Epithelial cell of prostate (primary cell): ENCODE data around the gene UFD1.
A peak's percentile ranks its signal among the peaks of the same experiment; 100 is the strongest.

ENCODE experiments used
- DNase-seq: peaks from one replicate; pipeline ENCODE4 v3.0.0-alpha.2; 2011; ENCODE audit warnings: low read depth, low spot score
- H3K27ac ChIP-seq: fragments of 450-650 bp; 2 replicates; pipeline ENCODE4 v1.5.1; 2017; ENCODE audit warnings: mild to moderate bottlenecking

The UFD1 gene

DNA sequence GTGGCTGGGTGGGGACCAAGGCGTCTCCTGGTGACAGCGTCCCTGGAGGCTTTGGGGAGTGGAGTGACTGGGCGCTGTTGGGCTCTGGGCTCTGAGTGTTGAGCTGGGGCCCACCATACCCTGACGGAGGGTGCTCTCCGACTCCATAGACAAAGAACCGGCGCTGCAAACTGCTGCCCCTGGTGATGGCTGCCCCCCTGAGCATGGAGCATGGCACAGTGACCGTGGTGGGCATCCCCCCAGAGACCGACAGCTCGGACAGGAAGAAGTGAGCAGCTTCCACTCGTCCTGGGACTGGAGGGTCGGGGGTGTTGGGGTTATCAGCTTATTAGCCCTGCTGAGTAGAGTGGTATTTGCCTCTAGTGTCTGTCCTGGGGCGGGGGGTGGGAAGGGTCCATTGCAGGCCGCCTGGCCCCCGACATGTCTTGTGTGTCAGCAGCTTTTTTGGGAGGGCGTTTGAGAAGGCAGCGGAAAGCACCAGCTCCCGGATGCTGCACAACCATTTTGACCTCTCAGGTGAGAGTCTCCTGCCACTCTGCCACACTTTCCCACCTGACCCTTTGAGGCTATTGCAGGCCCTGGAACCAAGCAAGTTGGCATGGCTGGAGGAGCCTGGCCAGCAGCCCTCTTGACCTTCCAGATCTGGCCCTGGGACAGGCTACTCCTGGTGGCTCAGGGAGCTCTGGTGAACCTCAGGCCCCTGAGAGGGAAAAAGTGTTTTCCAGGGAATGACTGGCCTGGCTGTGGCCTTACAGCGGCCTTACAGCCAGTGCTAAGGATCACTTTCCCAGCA lies 37.6 kb upstream of the UFD1 start:
- no peak for DNase-seq
- no peak overlapping the region for H3K27ac ChIP-seq

DNA sequence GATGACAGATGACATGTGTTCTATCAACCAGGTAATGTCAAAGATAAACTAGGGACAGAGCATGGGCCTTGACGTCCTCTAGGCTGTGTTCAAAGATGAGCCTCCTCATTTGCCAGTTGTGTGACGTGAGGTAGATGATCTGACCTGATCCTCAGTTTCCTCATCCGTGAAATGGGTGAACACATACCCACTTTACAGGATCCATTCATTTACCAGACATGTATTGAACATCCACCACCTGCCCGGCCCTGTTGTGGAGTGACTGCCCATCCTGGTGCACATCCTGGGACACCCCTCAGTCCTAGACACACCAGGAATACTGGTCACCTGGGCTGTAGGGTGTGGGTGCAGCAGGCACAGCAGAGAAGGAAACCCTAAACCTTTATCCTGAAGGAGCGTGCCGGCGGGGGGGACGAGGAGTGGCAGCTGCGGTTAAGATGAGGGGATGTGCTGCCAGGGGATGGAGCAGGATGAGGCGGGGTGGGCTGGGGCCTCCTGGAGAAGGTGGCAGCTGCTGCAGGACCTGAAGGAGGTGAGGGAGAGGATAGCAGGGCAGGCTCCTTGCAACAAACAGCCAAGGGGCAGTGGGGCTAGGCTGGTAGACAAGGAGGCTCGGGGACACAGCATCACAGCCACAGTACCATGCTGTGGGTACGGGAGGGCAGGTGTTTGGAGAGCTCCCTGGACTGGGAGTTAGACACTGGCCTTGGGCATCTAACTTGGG lies 36.8 kb upstream of the UFD1 start:
- no peak for DNase-seq
- no peak overlapping the region for H3K27ac ChIP-seq

DNA sequence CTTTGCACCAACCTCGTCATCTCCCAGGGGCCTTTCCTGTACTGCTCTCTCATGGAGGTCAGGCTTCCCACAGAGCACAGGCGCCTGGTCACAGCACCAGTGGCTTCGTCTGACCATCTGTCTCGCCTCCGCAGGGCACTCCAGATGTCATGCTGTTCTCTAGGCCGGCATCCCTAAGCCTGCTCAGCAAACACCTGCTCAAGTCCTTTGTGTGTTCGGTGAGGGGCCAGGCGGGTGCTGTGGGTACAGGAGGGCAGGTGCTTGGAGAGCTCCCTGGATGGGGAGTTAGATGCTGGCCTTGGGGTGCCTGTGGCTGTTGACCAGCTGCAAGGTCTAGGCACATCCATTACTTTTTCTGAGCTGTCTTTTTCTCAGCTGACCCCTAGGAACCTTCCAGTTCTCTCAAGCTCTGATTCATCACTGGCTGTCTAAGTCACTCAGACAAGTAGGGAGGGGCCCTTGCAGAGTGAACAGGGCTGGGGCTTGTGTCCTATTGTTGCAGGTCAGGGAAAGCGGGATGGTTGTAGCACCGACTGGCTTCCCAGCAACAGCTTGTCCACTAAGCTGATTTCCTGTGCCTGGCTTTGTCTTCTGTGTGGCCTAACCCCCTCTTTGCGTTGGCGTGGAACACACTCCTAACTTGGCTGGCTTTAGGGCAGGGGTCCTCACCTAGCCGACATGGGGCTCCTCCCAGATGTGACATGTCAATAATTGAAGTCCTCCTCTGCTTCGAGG lies 36.0 kb upstream of the UFD1 start:
- H3K27ac ChIP-seq, result no peak overlapping the region
- peak; percentile 18 for DNase-seq

DNA sequence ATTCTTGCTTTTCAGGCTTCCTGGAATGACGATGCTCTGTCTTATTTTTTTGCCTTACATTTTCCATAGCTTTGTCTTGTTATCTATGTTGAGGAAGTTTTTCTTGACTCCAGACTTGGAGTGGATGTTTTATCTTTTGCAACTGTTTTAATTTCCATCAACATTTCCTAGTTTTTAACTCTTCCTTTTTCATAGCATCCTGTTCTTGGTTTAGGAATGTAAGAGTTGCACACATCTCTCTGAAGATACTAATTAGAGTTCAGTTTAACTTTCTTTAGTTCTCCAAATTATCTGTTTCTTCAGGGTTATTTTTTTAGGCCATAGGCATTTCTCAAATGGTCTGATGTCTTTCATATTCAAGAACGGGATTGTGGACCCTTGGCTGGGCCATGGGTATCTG lies 34.8 kb upstream of the UFD1 start:
- DNase-seq, result no peak
- no peak overlapping the region for H3K27ac ChIP-seq

DNA sequence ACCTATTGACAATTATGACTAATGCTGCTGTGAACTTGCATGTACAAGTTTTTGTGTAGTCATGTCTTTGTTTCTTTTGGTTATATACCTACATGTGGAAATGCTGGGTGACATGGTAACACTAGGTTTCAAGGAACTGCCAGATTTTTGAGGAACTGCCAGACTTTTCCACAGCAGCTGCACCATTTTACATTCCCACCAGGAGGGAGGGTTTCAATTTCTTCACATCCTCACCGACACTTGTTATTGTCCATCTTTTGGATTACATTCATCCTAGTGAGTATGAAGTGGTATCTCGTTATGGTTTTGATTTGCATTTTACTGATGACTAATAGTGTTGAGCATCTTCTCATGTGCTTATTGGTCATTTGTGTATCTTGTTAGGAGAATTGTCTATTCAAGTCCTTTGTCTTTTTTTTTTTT lies 31.9 kb upstream of the UFD1 start:
- H3K27ac ChIP-seq, result peak overlapping the region; percentile 76
- DNase-seq, result peak; percentile 92

DNA sequence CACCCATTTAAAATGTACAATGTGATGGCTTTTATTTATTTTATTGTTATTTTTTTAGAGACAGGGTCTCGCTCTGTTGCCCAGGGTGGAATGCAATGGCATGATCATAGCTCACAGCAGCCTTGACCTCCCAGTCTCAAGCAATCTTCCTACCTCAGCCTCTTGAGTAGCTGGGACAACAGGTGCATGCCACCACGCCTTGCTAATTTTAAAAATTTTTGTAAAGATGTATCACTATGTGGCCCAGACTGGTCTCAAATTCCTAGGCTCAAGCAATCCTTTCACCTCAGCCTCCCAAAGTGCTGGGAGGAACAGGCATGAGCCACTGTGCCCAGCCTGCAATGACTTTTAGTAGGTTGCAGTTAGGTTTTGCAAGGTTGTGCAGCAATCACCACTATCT lies 30.9 kb upstream of the UFD1 start:
- H3K27ac ChIP-seq, result no peak overlapping the region
- DNase-seq, result no peak

DNA sequence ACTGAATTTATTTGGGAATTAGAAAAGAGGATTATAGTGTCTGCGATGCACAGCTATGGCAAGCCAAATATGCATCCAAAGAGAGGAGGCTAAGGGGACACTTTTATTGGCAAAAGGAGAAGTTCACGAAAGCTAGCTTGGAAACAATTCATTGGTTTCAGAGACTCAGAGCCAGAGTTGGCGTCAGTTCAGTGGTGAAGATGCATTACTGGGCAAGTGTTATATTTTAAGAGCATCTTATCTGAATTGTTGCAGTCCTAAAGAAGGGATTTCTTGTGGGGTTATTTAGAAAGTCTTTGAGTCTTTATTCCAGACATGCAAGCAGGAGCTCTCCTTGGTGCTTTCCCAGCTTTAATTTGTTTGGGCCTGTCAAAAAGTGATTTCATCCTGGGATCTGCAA lies 30.2 kb upstream of the UFD1 start:
- H3K27ac ChIP-seq, result no peak overlapping the region
- no peak for DNase-seq

DNA sequence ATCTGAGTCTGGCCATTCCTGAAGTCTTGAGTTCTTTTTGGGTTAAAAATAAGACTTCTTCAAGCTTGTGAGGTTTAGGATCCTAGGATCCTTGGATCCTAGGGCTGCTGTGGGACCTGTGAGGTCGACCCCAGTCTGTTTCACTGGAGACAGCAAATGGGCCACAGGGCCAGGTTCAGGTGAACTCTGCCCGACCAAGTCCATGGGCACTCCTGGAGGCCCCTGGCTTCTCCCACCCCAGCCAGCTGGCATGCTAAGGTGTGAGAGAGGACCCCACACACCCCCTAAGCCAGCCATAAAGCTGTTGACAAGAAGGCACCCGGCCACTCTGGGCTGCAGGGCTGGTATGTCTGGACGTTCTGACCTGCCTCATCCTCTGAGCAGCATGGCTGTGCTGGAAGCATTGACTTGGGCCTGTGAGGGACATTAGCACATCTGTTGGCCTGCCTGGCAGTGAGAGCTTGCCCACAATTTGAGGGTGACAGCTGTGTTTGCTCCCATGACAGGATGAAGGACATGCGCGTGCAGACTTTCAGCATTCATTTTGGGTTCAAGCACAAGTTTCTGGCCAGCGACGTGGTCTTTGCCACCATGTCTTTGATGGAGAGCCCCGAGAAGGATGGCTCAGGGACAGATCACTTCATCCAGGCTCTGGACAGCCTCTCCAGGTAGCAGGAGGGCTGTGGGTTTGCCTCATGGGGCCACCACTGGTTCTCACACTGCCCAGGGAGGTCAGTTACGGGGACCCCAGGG lies 29.2 kb upstream of the UFD1 start:
- no peak for DNase-seq
- no peak overlapping the region for H3K27ac ChIP-seq

DNA sequence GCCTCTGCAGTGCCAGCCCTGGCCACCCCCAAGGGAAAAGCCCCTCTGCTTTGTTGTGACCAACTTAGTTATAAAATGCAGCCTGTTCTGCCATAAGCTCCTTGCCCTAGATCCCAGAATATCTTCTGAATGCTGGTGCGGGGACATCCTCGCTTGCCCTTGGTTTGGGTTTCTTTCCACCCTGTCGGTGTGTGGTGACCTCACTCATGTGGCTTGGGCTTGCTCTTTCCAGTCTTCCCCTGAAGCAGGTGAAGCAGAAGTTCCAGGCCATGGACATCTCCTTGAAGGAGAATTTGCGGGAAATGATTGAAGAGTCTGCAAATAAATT lies 28.5 kb upstream of the UFD1 start:
- H3K27ac ChIP-seq, result no peak overlapping the region
- DNase-seq, result no peak

DNA sequence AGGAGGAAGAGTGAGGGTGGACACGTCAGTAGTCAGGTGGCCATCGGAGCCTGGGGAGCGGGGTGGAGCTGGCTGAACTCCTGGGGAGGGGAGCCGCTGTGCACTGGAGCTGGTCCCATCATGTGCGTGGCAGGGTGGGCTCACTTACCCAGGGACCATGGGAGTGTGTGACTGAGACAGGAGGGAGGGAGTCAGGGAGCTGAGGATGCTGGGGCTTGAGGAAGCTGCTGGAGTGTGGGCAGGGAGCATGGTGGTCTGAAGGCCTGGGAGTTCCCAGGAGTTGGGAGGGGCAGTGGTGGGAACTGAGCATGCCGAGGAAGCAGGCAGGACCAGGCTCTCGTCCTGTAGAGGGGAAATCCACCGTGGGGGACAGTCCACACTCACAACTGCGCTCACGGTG lies 27.2 kb upstream of the UFD1 start:
- H3K27ac ChIP-seq, result no peak overlapping the region
- DNase-seq, result no peak

DNA sequence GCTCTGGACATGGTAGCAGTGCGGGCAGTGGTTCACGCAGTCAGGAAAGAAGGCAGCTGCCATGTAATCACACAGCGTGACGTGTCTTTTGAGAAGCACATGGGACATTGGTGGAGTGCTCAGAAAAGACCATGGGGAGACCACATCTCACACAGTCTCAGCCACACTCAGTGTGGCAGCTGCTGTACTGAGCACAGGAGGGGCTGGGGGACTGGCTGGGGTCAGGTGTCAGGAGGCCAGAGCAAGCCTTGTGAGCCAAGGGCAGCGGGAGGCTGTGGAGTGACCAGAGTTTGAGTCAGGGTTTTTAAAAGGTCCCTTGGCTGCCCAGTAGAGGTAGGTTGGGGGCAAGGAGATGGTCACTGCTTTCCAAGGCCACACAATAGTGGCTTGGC lies 26.7 kb upstream of the UFD1 start:
- no peak overlapping the region for H3K27ac ChIP-seq
- DNase-seq, result no peak

DNA sequence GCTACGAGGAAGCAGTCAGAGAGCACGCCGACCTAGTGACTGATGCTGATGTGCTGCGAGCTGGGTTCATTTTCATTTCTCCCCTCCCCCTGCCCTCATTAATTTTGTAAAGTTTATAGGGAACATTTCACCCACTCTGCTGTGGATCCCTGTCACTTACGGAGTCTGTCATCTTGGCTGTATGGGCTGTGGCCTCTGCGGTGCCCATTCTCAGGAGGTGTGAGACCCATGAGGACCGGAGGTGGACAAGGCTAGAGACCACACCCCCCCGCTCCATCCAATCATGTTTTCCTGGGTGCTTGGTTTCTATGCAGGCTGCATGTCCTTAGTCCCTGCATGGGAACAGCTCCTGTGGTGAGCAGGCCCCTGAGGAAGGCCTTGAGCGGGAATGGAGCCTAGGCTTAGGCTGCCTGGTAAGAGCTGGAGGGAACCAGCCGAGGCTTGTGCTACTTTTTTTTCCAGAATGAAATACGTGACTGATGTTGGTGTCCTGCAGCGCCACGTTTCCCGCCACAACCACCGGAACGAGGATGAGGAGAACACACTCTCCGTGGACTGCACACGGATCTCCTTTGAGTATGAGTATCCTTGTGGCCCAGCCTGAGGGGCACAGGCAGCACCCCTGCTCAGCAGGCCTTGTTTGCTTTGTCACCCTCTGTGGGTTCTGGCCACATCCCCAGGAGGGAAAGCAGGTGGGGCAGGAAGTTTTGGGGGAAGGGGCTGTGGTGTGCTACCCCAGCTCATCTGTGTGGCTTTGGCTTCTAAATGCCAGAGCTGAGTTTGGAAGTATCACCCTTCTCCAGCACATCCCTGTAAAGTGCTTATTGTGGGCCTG lies 26.1 kb upstream of the UFD1 start:
- no peak for DNase-seq
- H3K27ac ChIP-seq, result no peak overlapping the region

DNA sequence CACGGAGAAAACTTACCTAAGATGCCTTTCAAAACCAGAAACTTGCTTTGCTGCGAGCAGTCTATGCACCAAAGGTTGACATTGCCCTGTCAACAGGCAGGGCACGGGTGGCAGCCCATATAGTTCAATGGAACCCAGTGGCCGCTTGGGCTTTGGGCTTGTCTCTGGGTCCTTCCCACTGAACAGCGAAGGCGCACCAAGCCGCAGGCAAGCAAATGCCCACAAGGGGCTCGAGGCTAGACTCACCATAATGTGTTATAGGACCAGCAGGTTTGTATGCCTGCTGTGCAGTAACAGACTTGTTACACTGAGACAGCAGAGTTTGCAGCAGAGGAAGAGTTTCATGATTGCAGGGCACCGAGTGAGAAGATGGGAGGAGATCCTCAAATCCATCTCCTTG lies 24.9 kb upstream of the UFD1 start:
- no peak overlapping the region for H3K27ac ChIP-seq

DNA sequence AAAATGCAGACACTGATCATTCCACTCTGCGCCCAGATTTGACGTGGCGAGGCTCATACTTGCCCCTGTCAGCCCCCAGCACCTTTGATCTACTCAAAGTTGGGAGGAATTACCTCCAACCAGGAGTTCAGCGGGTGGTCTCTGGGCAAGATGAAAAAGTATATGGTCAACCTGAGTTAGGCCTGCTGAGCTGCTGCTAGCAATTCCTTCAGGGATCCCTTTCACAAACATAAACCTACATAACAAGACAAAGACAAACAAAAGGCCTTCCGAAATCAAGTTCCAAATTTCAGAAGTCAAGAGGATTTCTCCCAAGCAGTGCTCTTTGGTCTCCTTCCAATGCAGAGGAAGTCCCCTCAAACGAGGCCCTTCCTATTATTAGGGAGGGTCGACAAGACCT lies 24.4 kb upstream of the UFD1 start:
- no peak overlapping the region for H3K27ac ChIP-seq
- DNase-seq, result no peak

More for the DNA sequence above, 24.9 kb upstream of the UFD1 start:
- DNase-seq, result no peak

DNA sequence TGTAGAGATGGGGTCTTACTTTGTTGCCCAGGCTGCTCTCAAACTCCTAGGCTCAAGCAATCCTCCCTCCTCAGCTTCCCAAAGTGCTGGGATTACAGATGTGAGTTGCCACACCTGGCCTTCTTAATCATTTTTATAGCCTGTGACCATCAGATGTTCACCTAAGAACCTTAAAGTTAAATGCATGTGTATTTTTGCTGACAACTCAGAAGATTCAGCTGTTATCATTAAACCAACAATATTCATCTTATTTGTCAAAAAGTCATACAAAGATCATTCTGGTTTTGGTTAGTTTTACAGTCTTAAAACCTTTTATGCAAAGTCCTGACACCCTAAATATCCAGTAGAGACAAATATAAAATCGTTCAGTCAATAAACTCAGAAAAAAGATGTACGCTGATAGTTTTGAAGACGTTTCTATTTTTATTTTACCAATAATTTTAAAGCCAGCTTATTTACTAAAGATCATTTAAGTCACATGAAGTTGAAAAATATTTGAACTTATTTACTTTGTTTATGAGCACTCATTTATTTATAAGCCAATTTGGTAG lies 23.0 kb upstream of the UFD1 start:
- no peak for DNase-seq

DNA sequence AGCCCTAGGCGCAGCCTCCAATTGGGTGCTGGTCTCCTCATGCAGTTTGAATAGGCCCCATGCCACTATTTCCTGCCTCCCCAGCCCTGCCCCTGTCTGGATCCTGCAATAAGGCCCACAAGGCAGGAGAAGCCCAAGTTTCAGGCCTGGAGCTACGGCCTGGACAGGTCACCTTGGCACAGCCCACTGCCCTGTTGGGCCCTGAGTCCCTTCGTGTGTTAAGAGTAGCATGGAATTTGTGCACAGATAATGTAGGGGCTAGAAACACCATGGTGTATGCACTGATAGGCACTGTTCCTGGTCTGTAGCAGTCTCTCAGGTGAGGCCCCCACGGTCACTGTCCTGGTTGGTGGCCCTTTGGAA lies 20.9 kb upstream of the UFD1 start:
- no peak overlapping the region for H3K27ac ChIP-seq
- no peak for DNase-seq

More for the DNA sequence above, 23.0 kb upstream of the UFD1 start:
- no peak overlapping the region for H3K27ac ChIP-seq

DNA sequence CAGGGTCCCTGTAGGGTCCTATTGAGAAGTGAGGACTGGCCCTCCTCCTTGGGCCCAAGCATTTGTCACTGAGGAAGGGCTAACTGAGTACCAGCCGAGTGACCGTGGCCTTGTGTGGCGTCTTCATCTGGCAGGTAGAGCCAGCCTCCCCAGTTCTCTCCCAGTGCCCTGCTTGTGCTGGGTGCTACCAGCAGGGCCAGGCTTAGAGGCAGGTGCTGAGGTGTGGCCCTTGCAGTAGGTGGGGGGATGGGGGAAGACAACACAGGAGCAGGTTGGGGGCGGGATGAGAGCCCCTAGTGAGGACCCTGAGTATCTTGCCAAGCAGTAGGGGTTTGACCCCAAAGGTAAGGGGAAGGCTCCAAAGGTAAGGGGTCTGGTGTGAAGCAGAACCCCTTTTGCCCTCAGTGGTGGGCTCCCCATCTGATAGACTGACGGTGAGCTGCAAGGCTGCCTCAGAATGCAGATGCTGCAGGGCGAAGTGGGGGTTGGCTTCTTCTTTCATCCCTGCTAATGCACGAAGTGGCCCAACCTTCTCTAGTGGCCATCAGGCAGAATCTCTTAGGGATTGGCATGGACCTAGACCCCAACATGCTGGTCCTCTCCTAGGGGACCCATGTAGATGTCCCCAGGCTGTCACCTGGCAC lies 20.4 kb upstream of the UFD1 start:
- DNase-seq, result no peak
- H3K27ac ChIP-seq, result no peak overlapping the region

DNA sequence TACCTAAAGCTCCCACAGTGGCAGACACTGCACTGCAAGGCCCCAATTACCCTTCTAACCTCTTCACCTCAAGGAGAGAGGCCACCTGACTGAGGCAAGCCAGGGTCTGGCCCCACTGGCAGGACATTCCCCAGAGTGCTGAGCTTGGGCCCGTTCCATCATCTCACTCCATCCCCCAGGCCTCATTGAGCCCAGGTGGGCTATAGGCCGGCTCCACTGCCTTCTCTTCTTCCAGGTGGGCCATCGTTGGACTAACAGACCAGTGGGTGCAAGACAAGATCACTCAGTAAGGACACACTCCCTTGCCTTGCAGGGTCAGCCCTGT lies 19.8 kb upstream of the UFD1 start:
- no peak overlapping the region for H3K27ac ChIP-seq
- DNase-seq, result no peak

DNA sequence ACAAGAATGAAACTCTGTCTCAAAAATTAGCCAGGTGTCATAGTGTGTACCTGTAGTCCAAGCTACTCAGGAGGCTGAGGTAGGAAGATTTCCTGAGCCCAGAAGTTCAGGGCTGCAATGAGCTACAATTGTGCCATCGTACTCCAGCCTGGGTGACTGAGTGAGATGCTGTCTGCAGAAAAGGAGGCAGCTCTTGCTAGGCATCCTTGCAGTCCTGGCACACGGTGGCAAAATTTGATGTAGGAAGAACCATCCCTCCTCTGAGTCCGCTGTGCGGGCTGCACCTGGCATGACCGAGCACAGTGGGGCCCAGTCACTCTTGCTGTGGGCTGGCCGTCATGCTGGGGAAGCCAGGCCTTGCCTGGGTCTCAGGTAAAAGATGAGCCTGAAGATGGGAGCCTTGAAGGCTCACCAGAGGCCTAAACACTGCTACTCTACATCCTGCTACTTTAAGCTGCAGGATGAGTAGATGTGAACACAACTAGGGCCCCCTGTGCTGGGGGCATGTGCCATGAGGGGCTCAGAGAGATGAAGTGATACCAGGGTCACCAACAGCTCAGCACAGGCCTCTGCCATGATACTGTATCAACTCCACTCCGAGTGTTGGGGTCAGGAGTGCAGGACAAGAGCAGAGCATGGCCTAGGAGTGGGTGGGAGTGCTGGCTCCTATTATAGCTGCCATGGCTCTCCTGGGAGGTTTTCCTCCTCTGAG lies 19.3 kb upstream of the UFD1 start:
- DNase-seq, result no peak
- no peak overlapping the region for H3K27ac ChIP-seq
